ENCODE measurements around the gene ADNP.
A peak's percentile ranks its signal among the peaks of the same experiment; 100 is the strongest.

The ADNP gene

GRCh38 chr20:50868509-50869495, 62.4 kb downstream of the ADNP start:
- DNase-seq: peak; percentile 11

- DNase-seq: no peak
Measured at GRCh38 chr20:50867805-50868204, 63.4 kb downstream of the ADNP start.

GRCh38 chr20:50866831-50867230, 64.4 kb downstream of the ADNP start:
- no peak for DNase-seq

GRCh38 chr20:50866036-50866685, 65.1 kb downstream of the ADNP start:
- DNase-seq: no peak

GRCh38 chr20:50865591-50865990, 65.6 kb downstream of the ADNP start:
- DNase-seq: no peak

- no peak for DNase-seq
Measured at GRCh38 chr20:50865114-50865513, 66.1 kb downstream of the ADNP start.

GRCh38 chr20:50862546-50862945, 68.7 kb downstream of the ADNP start:
- no peak for DNase-seq

- DNase-seq: no peak
Measured at GRCh38 chr20:50861012-50861411, 70.2 kb downstream of the ADNP start.

- DNase-seq: no peak
Measured at GRCh38 chr20:50859161-50859560, 72.1 kb downstream of the ADNP start.

- DNase-seq: no peak
Measured at GRCh38 chr20:50858525-50858924, 72.7 kb downstream of the ADNP start.

- DNase-seq: no peak
Measured at GRCh38 chr20:50857348-50857747, 73.9 kb downstream of the ADNP start.

- no peak for DNase-seq
Measured at GRCh38 chr20:50856475-50857041, 74.7 kb downstream of the ADNP start.

- no peak for DNase-seq
Measured at GRCh38 chr20:50855498-50856474, 75.5 kb downstream of the ADNP start.

- no peak for DNase-seq
Measured at GRCh38 chr20:50854506-50855249, 76.6 kb downstream of the ADNP start.

- DNase-seq: no peak
Measured at GRCh38 chr20:50852085-50852484, 79.2 kb downstream of the ADNP start.

GRCh38 chr20:50850721-50851286, 80.4 kb downstream of the ADNP start:
- DNase-seq: no peak

GRCh38 chr20:50848846-50849673, 82.2 kb downstream of the ADNP start:
- no peak for DNase-seq

- no peak for DNase-seq
Measured at GRCh38 chr20:50848341-50848808, 82.9 kb downstream of the ADNP start.

- DNase-seq: no peak
Measured at GRCh38 chr20:50845566-50846215, 85.5 kb downstream of the ADNP start.

Data from DMS153 (cell line).